KMS-11 (cell line): Measurements from ENCODE around the gene TAF1C.

ENCODE experiments used
- H2AFZ ChIP-seq: fragments of 200-600 bp; sonication (generic); 2 replicates; pipeline ENCODE4 v1.6.1; 2016; ENCODE audit warnings: antibody characterized with exemption, mixed run types, low read depth
- H3K27ac ChIP-seq: fragments of 200-600 bp; sonication (generic); 2 replicates; pipeline ENCODE4 v1.6.1; 2016; ENCODE audit warnings: mild to moderate bottlenecking, mixed run types
- H3K27me3 ChIP-seq: fragments of 200-600 bp; sonication (generic); 2 replicates; pipeline ENCODE4 v1.6.1; 2017; ENCODE audit warnings: mild to moderate bottlenecking, low read depth, mixed run types, moderate library complexity; ENCODE audit not compliant: insufficient read depth
- H3K36me3 ChIP-seq: fragments of 200-600 bp; sonication (generic); 2 replicates; pipeline ENCODE4 v1.6.1; 2017; ENCODE audit warnings: mild to moderate bottlenecking, mixed run types; ENCODE audit not compliant: insufficient read depth
- H3K4me1 ChIP-seq: fragments of 200-600 bp; sonication (generic); 2 replicates; pipeline ENCODE4 v1.6.1; 2016; ENCODE audit warnings: mild to moderate bottlenecking, low read depth, mixed run types; ENCODE audit not compliant: poor library complexity, severe bottlenecking
- H3K4me2 ChIP-seq: fragments of 200-600 bp; sonication (generic); 2 replicates; pipeline ENCODE4 v1.7.0; 2016; ENCODE audit warnings: mild to moderate bottlenecking, mixed run types
- H3K4me3 ChIP-seq: fragments of 200-600 bp; sonication (generic); IDR thresholded peaks from 2 replicates; pipeline ENCODE4 v1.6.1; 2017; ENCODE audit warnings: low read depth, low read length, mixed read lengths; ENCODE audit not compliant: insufficient read depth
- H3K79me2 ChIP-seq: fragments of 200-600 bp; sonication (generic); 2 replicates; pipeline ENCODE4 v1.6.1; 2016; ENCODE audit warnings: low read depth, mixed run types; ENCODE audit not compliant: insufficient read depth
- H3K9ac ChIP-seq: fragments of 200-600 bp; sonication (generic); 2 replicates; pipeline ENCODE4 v1.6.1; 2016; ENCODE audit warnings: mild to moderate bottlenecking, mixed run types
- H4K20me1 ChIP-seq: fragments of 200-600 bp; sonication (generic); 2 replicates; pipeline ENCODE4 v1.6.1; 2016; ENCODE audit warnings: mild to moderate bottlenecking, mixed run types; ENCODE audit not compliant: insufficient read depth
- TF ChIP-seq, protein P1 (sequence below): fragments of 200-600 bp; sonication (generic); conservative IDR thresholded peaks from 2 replicates; pipeline ENCODE4 v1.6.1; 2017; ENCODE audit warnings: low read depth, mild to moderate bottlenecking, antibody characterized with exemption, low read length, moderate library complexity, mixed read lengths

TAF1C gene

DNA sequence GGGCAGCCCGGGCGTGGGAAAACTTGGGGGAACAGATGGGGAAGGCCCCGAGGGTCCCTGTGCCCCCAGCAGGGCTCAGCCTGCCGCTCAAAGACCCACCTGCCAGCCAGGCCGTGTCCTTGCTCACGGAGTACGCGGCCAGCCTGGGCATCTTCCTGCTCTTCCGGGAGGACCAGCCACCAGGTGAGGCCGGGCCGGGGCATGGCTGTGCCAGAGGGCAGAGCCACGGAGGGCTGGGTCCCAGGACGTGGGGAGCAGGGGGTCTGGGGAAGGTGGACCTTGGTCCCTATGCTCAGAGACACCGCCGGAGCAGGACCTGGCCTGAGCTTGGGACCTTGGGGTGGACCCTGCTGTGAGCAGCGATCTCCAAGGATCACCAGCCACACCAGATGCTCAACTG is 4.6 kb upstream of the TAF1C start:
- H3K27ac ChIP-seq: no peak overlapping the region
- no peaks in the 10 kb centered on the region for H4K20me1 ChIP-seq
- no peak overlapping the region for H3K9ac ChIP-seq
- peaks cover 3% of the 10 kb centered on the region for H3K79me2 ChIP-seq
- TF ChIP-seq, protein P1, sequence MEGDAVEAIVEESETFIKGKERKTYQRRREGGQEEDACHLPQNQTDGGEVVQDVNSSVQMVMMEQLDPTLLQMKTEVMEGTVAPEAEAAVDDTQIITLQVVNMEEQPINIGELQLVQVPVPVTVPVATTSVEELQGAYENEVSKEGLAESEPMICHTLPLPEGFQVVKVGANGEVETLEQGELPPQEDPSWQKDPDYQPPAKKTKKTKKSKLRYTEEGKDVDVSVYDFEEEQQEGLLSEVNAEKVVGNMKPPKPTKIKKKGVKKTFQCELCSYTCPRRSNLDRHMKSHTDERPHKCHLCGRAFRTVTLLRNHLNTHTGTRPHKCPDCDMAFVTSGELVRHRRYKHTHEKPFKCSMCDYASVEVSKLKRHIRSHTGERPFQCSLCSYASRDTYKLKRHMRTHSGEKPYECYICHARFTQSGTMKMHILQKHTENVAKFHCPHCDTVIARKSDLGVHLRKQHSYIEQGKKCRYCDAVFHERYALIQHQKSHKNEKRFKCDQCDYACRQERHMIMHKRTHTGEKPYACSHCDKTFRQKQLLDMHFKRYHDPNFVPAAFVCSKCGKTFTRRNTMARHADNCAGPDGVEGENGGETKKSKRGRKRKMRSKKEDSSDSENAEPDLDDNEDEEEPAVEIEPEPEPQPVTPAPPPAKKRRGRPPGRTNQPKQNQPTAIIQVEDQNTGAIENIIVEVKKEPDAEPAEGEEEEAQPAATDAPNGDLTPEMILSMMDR: no peak
- no peak overlapping the region for H2AFZ ChIP-seq
- no peak overlapping the region for H3K4me3 ChIP-seq
- no peaks in the 10 kb centered on the region for H3K36me3 ChIP-seq
- no peak overlapping the region for H3K4me2 ChIP-seq
- H3K4me1 ChIP-seq: peaks cover 3% of the 10 kb centered on the region
- peaks cover 9% of the 10 kb centered on the region; the same call in 1 of the 2 replicates for H3K27me3 ChIP-seq

DNA sequence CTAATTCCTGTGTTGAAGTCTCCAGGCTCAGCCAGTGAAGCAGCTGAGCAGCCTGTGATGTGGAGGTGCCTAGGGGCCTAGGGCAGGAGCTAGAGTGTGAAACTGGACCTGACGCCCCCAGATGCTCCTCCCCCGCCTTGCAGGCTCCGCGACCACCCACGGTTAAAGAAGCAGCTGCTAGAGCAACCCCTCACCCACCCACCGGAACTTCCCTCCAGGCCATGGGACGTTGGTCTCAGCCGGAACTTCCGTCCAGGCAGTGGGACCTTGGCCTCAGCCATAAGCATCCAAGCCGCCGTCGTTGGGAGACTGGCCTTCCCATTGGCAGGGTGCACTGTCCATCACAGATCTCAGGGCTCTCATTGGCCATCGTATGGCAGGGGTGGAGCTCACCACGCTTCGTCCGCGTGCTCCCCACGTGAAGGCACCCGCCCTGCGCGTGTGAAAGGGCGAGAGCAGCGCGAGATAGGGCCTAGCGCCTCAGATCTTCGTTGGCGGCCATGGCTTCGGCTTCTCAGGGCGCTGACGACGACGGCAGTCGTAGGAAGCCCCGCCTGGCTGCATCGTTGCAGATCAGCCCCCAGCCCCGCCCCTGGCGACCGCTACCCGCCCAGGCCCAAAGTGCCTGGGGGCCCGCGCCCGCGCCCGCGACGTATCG is 4.0 kb upstream of the TAF1C start, which contains the start of gene ADAD2:
ADAD2 (plus strand) TSS at position 427 of the 658 bp plus-strand sequence; CDS start at position 501, 74 bp downstream.
- peaks cover 7% of the 10 kb centered on the region for H3K4me1 ChIP-seq
- H3K9ac ChIP-seq: no peak within 1 kb of the TSS
- no peak within 1 kb of the TSS for H3K27ac ChIP-seq
- no peak within 1 kb of the TSS for H2AFZ ChIP-seq
- H3K4me3 ChIP-seq: no peak within 1 kb of the TSS
- H3K27me3 ChIP-seq: peaks cover 9% of the 10 kb centered on the region; the same call in 1 of the 2 replicates
- no peaks in the 10 kb centered on the region for H4K20me1 ChIP-seq
- H3K36me3 ChIP-seq: no peaks in the 10 kb centered on the region
- TF ChIP-seq, protein P1: no peak
- no peak within 1 kb of the TSS for H3K4me2 ChIP-seq
- H3K79me2 ChIP-seq: peaks cover 9% of the 10 kb centered on the region

DNA sequence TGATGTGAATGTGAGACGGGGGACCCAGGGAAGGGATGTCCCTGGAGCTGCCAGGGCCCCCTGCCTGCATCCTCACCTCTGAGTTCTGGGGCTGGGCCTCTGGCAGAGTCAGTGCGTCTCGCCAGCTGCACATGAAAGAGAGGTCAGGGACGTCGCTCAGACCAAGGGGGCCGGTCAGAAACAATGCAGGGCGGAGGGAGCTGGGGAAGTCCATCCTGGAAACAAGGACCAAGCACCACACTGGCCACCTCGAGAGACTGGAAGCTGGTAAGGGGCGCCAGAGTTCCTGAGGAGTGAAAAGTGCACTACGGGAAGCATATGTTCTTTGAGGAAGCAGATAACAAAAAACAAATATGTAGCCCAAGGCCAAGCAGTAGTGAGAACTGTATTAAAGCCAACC is 2.1 kb downstream of the TAF1C start:
- Histone ChIP-seq H3K4me1 (peaks cover 8% of the 10 kb centered on the region), H3K4me2 (no peak overlapping the region), H3K27ac (no peak overlapping the region), H3K9ac (no peak overlapping the region), H3K36me3 (no peaks in the 10 kb centered on the region), H3K27me3 (no peaks in the 10 kb centered on the region; the same call in 1 of the 2 replicates), H2AFZ (no peak overlapping the region), H3K79me2 (peaks cover 19% of the 10 kb centered on the region), H3K4me3 (no peak overlapping the region), H4K20me1 (no peaks in the 10 kb centered on the region)
- TF ChIP-seq, protein P1: no peak

DNA sequence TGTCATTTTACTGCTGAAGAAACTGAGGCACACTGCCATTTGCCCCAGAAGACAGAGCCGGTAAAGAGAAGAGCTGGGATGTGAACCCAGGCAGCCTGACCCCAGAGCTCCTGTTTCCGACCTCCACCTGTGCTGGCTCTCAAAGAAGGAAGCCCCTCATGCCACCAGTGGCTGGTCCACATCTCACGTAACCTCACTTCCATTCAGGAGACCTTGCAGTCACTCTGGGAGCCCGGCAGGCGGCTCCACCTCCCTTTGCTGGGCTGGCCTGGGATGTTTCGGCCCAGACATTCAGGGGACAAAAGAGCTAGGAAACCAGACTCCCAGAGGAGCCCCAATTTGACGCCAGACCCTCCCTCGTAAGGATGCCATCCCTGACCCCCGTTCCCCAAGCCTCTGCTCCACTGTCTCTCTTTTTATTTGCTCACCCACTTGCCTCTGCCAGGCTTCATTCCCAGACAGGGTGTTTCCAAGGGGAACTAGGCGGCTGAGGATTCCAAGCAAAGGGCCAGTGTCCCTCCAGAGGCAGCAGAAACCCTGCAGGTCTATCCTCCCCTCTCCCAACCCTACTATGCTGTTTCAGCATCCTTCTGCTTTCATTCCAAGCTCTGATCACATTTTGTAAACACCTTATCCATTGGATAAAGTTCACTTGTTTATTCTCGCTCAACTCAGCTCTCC is 2.8 kb downstream of the TAF1C start:
- peaks cover 19% of the 10 kb centered on the region for H3K79me2 ChIP-seq
- H3K4me2 ChIP-seq: no peak overlapping the region
- TF ChIP-seq, protein P1: no peak
- no peaks in the 10 kb centered on the region for H4K20me1 ChIP-seq
- H3K9ac ChIP-seq: no peak overlapping the region
- H3K4me1 ChIP-seq: peaks cover 8% of the 10 kb centered on the region
- H3K4me3 ChIP-seq: no peak overlapping the region
- no peak overlapping the region for H2AFZ ChIP-seq
- H3K27me3 ChIP-seq: no peaks in the 10 kb centered on the region; the same call in 1 of the 2 replicates
- no peaks in the 10 kb centered on the region for H3K36me3 ChIP-seq
- H3K27ac ChIP-seq: no peak overlapping the region
